GM03348 (cell line): ENCODE data around the gene HARS2.
"Not testable (repeated sequence)": the region's sequence is repeated elsewhere in the genome, so short reads cannot be mapped to it uniquely, and the experiment has no call there.

ENCODE experiments used
- DNase-seq: peaks from one replicate; pipeline ENCODE4 v3.0.0; 2012; ENCODE audit warnings: low spot score

Gene HARS2

DNA sequence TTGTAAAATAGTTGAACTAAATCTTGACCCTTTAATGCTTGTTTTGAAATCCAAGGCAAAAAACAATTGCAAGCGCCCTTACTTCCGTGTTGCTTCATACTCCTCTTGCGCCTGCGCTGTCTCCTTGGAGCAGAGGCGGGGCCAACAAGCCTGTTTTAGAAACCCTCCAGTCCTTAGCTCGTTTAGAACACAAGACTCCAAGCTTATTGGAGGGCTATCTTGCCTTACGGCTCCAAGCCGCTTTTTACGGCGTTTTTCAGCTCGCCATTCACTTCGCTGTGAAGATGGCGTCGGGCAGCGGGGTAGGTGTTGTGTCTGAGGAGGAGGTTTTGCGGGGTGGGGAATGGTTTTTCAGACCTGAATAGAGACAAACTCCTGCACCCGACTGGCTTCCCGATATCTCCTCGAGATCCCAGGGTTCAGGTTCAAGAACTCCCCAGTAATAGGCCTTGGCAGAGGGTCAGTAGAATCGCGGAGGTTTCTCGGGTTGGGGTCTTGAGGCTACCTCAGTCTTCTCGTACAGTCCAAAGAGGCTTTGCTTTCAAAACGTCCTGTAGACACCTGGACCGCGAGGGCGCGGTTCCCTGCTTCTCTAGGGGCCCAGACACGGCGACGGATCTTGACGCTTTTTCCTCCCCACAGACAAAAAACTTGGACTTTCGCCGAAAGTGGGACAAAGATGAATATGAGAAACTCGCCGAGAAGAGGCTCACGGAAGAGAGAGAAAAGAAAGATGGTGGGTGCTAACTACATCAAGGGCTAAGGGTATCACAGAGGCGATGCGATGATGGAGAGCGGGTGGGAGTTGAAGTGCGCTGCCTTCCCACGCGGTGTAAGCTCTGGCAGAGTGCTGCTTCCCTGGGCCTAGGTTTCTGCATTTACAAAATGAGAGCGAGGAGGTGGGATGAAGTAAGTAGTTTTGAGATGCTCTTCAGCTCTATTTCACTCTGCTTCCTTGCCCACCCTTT is 9.2 kb downstream of the HARS2 start, which contains the start of gene ZMAT2:
Gene ZMAT2 (plus strand): TSS at position 271 of the 968 bp plus-strand sequence. CDS start 14 bp downstream, at position 285.
- peak; percentile 96 for DNase-seq

- no peak for DNase-seq
These were observed 16.6 kb downstream of the HARS2 start for GRCh38 chr5:140707812-140708211.

GRCh38 chr5:140708787-140709186 is 17.5 kb downstream of the HARS2 start:
- not testable (repeated sequence) for DNase-seq

GRCh38 chr5:140710899-140711552 is 19.8 kb downstream of the HARS2 start:
- peak; percentile 91 for DNase-seq

DNA sequence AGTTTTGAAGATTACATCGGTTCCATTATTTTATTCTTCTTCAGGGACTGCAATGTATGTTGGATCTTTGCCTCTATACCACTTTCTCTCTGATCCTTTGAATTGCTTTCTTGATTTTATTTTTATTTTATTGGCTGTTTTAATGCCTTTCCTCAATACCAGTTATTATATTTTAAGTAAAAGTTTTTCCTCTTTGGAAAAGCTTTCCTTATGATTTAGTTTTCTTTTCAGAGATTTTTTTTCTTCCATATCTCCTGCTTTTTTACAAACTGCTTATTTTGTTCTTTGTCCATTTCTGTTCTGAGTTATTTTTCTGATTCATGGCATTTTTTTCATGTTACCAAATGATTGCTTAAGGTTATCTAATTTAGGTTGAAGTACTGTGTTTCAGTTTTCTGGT is 20.5 kb downstream of the HARS2 start:
- no peak for DNase-seq

GRCh38 chr5:140713562-140714094 is 22.4 kb downstream of the HARS2 start:
- no peak for DNase-seq

DNA sequence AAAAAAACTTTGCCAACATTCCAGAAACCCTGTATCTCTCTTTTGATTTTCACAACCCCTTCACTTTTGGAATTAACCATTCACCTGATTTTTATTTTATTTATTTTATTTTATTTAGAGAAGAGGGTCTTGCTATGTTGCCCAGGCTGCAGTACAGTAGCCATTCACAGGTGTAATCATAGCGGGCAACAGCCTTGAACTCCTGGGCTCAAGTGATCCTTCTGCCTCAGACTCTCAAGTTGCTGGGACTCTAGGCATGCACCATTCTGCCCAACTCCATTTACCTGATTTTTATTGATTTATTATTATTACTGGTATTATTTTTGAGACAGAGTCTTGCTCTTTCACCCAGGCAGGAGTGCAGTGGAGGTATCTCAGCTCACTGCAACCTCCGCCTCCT is 25.0 kb downstream of the HARS2 start:
- not testable (repeated sequence) for DNase-seq

DNA sequence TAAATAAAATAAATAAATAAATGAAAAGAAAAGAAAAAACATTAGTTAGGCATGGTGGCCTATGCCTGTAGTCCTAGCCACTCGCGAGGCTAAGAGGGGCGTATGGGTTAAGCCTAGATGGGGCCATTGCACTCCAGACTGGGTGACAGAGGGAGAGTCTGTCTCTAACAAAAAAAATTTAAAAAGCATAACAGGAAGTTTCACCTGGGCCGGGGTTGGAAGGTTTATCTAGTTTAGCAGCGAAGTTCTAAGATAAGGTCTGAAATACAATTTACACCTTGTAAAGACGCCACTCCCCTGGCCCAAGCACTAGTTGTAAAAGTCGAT is 27.0 kb downstream of the HARS2 start:
- no peak for DNase-seq

GRCh38 chr5:140720738-140721137 is 29.5 kb downstream of the HARS2 start:
- DNase-seq = not testable (repeated sequence)

- not testable (repeated sequence) for DNase-seq
These were observed 30.1 kb downstream of the HARS2 start for GRCh38 chr5:140721395-140721794.

DNA sequence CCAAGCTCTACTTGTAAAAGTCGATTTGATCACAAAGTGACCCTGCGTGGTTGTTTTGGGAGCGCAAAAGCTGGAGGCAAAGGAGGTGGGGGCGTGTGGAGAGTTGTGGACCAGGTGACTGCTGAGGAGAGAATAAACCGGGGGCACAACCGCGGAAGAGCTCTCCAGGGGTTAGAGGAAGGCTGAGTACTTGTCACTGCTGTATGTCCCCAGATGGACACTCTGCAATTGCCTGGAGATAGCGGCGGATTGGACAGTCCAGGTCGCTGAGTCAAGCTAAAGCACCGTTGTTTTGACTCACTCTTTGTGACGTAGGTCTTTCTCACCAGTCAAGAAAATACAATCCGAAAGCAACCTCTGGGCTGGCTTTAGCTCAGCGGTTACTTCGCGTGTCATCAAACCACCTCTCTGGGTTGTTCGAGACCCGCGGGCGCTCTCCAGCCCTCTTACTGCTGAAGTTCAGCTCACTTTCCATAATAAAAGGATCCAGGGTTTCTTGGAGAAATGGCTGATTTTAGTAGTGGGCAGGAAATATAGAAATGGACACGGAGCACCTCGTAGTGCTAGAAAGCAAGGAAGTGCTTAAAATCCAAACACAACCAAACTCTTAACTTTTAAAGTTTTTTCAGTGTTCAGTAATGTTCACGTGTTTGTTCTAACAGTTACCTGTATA is 34.7 kb downstream of the HARS2 start:
- peak; percentile 69 for DNase-seq

DNA sequence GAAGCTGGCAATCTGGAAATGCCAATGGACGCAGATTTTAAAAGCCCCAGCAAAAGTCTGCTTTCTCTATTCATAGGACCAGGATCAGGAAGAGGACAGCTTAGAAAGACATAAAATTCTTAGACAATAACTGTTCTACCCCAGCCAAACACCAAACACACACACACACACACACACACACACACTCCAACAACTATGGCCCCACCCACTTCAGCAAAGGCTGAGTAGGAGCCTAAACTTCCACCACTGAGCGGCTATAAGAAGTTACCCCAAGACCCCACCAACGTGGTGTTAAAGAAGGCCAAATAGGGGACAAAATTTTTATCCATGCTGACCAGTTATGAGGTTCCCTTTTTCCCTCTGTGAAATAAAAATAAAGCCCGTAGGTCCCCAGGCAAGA is 41.8 kb downstream of the HARS2 start:
- no peak for DNase-seq

GRCh38 chr5:140734354-140734753 is 43.1 kb downstream of the HARS2 start:
- peak; percentile 47 for DNase-seq

- DNase-seq = no peak
These were observed 46.2 kb downstream of the HARS2 start for GRCh38 chr5:140737486-140737885.

DNA sequence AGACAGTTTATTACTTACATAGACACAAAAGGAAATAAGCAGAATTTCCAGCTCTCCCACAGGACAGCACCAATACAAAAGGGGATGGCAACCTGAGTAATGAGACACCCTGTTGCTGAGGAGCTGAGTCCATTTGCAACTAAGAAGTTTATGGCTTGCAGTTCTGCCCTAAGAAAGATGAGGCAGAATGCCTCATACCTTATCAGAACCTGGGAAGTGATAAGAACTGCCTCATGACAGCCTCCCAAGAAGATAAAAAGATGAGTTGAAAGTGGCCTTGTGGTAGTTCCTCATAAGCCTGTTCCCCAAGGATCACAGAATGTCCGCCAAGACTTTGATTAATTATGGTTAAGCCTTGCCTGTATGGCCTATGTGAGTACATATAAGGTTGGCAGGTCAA is 50.7 kb downstream of the HARS2 start:
- no peak for DNase-seq
